ENCODE measurements around the gene MACC1. TPM values are rescaled to one million over a fixed set of nuclear protein-coding genes. Genes with fewer than 3 reads are reported as not detected.
A peak's percentile ranks its signal among the peaks of the same experiment; 100 is the strongest.

MACC1 gene
- total RNA-seq, 1 experiment from 2014 or later: 49.9 TPM

DNA sequence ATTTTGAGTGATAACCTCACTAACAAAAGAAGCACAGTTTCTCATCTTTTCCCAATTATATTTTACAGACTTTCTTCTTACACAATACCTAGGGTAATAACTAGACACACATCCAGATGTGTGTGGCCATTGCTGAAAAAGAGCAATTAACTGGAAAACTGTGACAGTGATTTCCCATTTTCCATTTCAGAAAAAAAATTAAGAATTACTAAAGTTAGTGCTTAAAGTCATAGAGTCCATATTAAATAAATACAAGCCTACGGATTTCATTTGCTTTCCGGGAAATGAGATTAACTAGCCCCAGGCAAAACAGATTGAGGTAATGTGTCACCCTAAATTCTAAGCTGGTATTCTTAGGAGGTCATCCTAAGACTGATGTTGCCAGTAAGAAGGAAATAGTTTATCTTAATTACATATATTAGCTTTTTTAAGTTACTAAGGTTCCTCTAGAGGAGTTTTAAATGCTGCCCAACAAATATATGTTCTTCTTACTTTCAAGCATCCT lies 10.2 kb upstream of the MACC1 start:
- Histone ChIP-seq H4K20me1 (ENCODE audit: insufficient read depth, low read depth, low read length) (no peaks in the 10 kb centered on the region), H3K9me3 (ENCODE audit: low read length) (no peaks in the 10 kb centered on the region), H3K79me2 (ENCODE audit: low read length) (no peaks in the 10 kb centered on the region), H3K27me3 (ENCODE audit: low read length) (no peaks in the 10 kb centered on the region), H2AFZ (ENCODE audit: low read length) (no peak overlapping the region), H3K9ac (ENCODE audit: low read length) (no peak overlapping the region), H3K36me3 (ENCODE audit: insufficient read depth, low read length) (no peaks in the 10 kb centered on the region), H3K4me3 (ENCODE audit: low read length) (no peak overlapping the region), H3K4me1 (ENCODE audit: low read length) (no peaks in the 10 kb centered on the region), H3K9me2 (replicated peaks; ENCODE audit: insufficient read depth, low read length) (no peaks in the 10 kb centered on the region), H3K4me2 (ENCODE audit: low read depth, low read length, poor library complexity, severe bottlenecking) (no peak overlapping the region), H3K27ac (ENCODE audit: low read length) (no peak overlapping the region)
- no peak for DNase-seq

DNA sequence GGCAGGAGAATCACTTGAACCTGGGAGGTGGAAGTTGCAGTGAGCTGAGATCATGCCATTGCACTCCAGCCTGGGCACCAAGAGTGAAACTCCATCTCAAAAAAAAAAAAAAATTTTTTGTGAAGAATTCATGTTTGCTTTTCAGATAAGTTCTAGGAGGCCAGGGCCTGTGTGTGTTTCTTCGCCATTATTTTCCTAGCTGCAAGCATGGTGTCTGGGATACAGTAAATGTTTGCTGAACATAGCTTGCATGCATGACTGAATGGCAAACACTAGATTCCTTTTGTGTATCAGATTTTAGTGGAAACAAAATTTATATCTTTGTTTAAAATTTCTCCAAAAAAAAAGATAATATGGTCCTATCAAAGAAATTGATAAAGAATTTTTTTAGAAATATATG lies 9.7 kb upstream of the MACC1 start:
- H3K4me3 ChIP-seq (ENCODE audit: low read length): no peak overlapping the region
- H4K20me1 ChIP-seq (ENCODE audit: insufficient read depth, low read depth, low read length): no peaks in the 10 kb centered on the region
- H2AFZ ChIP-seq (ENCODE audit: low read length): no peak overlapping the region
- no peaks in the 10 kb centered on the region for H3K9me2 ChIP-seq (replicated peaks; ENCODE audit: insufficient read depth, low read length)
- H3K79me2 ChIP-seq (ENCODE audit: low read length): no peaks in the 10 kb centered on the region
- H3K4me1 ChIP-seq (ENCODE audit: low read length): peaks cover under 1% of the 10 kb centered on the region; the same call in 1 of the 2 replicates
- no peak for DNase-seq
- no peaks in the 10 kb centered on the region for H3K36me3 ChIP-seq (ENCODE audit: insufficient read depth, low read length)
- no peak overlapping the region for H3K4me2 ChIP-seq (ENCODE audit: low read depth, low read length, poor library complexity, severe bottlenecking)
- no peak overlapping the region for H3K27ac ChIP-seq (ENCODE audit: low read length)
- H3K27me3 ChIP-seq (ENCODE audit: low read length): no peaks in the 10 kb centered on the region
- no peaks in the 10 kb centered on the region for H3K9me3 ChIP-seq (ENCODE audit: low read length)
- no peak overlapping the region for H3K9ac ChIP-seq (ENCODE audit: low read length)

DNA sequence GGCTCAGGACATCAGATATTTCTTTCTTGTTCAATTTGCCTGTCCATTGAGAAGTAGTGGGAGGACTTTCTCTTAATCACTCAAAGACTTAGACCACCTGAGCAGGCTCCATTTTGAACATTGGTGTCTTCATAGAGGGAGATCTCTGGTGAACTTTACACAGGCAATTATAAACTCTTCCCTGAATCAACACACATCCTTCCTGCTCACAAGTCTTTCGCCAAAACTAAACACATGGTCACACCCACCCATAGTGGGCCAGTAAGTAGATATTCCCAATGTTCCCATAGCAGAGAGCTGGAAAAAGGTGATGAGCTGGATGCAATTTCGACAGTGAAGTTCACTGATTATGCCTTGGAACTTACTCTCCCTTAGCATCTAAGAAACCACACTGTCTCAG lies 8.2 kb upstream of the MACC1 start:
- no peak overlapping the region for H3K27ac ChIP-seq (ENCODE audit: low read length)
- H3K9me3 ChIP-seq (ENCODE audit: low read length): no peaks in the 10 kb centered on the region
- no peaks in the 10 kb centered on the region for H3K9me2 ChIP-seq (replicated peaks; ENCODE audit: insufficient read depth, low read length)
- no peaks in the 10 kb centered on the region for H3K36me3 ChIP-seq (ENCODE audit: insufficient read depth, low read length)
- H3K4me3 ChIP-seq (ENCODE audit: low read length): no peak overlapping the region
- H3K27me3 ChIP-seq (ENCODE audit: low read length): no peaks in the 10 kb centered on the region
- no peak overlapping the region for H3K9ac ChIP-seq (ENCODE audit: low read length)
- peaks cover 15% of the 10 kb centered on the region for H3K4me1 ChIP-seq (ENCODE audit: low read length)
- H3K79me2 ChIP-seq (ENCODE audit: low read length): no peaks in the 10 kb centered on the region
- H3K4me2 ChIP-seq (ENCODE audit: low read depth, low read length, poor library complexity, severe bottlenecking): no peak overlapping the region
- H2AFZ ChIP-seq (ENCODE audit: low read length): no peak overlapping the region
- no peak for DNase-seq
- no peaks in the 10 kb centered on the region for H4K20me1 ChIP-seq (ENCODE audit: insufficient read depth, low read depth, low read length)

DNA sequence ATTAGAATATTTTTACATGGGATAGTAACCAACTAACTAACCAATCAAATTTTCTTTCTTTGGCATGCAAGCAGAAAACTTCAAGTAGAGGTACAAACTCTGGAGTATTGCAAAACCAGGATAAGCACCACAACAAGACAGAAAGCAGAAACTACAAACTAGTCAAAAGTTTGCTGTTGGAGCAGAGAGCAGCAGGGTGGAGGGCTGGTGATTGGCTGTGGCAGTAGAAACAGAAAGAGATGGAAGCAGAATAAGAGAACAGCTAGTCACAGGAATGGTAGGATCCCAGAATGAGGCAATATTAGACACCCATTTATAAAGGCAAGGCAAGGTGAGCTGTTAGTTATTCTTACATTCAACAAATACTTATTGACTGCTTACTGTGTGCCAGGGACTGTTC lies 6.8 kb upstream of the MACC1 start:
- H4K20me1 ChIP-seq (ENCODE audit: insufficient read depth, low read depth, low read length): no peaks in the 10 kb centered on the region
- H2AFZ ChIP-seq (ENCODE audit: low read length): no peak overlapping the region
- H3K4me2 ChIP-seq (ENCODE audit: low read depth, low read length, poor library complexity, severe bottlenecking): no peak overlapping the region
- no peak overlapping the region for H3K4me3 ChIP-seq (ENCODE audit: low read length)
- H3K9ac ChIP-seq (ENCODE audit: low read length): no peak overlapping the region
- H3K9me2 ChIP-seq (replicated peaks; ENCODE audit: insufficient read depth, low read length): no peaks in the 10 kb centered on the region
- H3K27ac ChIP-seq (ENCODE audit: low read length): no peak overlapping the region
- H3K9me3 ChIP-seq (ENCODE audit: low read length): no peaks in the 10 kb centered on the region
- H3K79me2 ChIP-seq (ENCODE audit: low read length): no peaks in the 10 kb centered on the region
- no peaks in the 10 kb centered on the region for H3K36me3 ChIP-seq (ENCODE audit: insufficient read depth, low read length)
- peaks cover 29% of the 10 kb centered on the region for H3K4me1 ChIP-seq (ENCODE audit: low read length)
- no peak for DNase-seq
- no peaks in the 10 kb centered on the region for H3K27me3 ChIP-seq (ENCODE audit: low read length)

DNA sequence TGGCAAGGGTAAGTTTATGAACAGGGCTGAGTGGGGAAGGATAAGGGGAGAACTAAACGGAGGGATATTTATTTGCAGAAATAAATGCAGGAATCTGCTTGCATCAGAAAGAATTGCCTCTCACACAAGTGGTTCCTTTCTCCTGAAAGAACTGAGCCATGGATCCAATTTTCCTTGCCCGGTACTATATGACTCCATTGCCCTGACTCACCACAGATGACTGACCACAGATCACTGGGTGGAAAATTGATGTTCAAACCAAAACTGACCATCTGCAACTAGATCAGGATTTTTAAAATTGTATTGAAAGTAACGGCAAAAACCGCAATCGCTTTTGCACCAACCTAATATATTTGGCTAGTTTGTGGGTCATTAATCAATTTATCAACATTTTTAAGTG lies 6.2 kb upstream of the MACC1 start:
- Histone ChIP-seq H3K4me3 (ENCODE audit: low read length) (no peak overlapping the region), H4K20me1 (ENCODE audit: insufficient read depth, low read depth, low read length) (no peaks in the 10 kb centered on the region), H3K9me3 (ENCODE audit: low read length) (no peaks in the 10 kb centered on the region), H3K9ac (ENCODE audit: low read length) (no peak overlapping the region), H3K4me2 (ENCODE audit: low read depth, low read length, poor library complexity, severe bottlenecking) (no peak overlapping the region), H3K27ac (ENCODE audit: low read length) (no peak overlapping the region), H3K27me3 (ENCODE audit: low read length) (no peaks in the 10 kb centered on the region), H3K36me3 (ENCODE audit: insufficient read depth, low read length) (no peaks in the 10 kb centered on the region), H3K79me2 (ENCODE audit: low read length) (no peaks in the 10 kb centered on the region), H3K4me1 (ENCODE audit: low read length) (peaks cover 35% of the 10 kb centered on the region), H3K9me2 (replicated peaks; ENCODE audit: insufficient read depth, low read length) (no peaks in the 10 kb centered on the region), H2AFZ (ENCODE audit: low read length) (no peak overlapping the region)
- DNase-seq: no peak

DNA sequence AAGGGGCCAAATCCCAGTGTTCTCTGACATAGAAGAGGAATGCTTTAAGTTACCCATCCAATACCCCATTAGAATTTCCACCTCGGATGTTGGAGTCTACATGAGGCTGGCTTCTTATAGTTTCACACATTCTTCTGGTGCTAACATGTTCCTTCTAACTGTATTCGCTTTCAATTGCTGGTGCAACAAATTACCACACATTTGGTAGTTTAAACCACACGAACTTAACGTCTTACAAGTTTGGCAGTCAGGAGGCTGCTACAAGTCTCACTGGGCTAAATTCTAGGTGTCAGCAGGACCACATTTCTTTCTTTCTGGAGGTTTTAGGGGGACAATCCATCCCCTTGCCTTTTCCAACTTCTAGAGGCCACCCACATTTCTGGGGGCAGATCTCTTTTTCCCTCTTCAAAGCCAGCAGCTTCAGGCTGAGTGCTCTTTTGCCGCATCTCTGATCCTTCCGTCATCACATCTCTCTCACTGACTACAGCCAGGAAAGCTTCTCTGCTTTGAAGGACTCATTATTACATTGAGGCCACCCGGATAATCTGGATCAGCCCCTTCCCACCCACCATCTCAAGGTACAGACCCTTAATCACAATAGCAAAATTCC lies 5.1 kb upstream of the MACC1 start:
- no peak overlapping the region for H3K9ac ChIP-seq (ENCODE audit: low read length)
- peaks cover 45% of the 10 kb centered on the region for H3K4me1 ChIP-seq (ENCODE audit: low read length)
- H3K27me3 ChIP-seq (ENCODE audit: low read length): no peaks in the 10 kb centered on the region
- H3K27ac ChIP-seq (ENCODE audit: low read length): no peak overlapping the region
- H3K4me3 ChIP-seq (ENCODE audit: low read length): no peak overlapping the region
- no peaks in the 10 kb centered on the region for H3K36me3 ChIP-seq (ENCODE audit: insufficient read depth, low read length)
- no peak overlapping the region for H3K4me2 ChIP-seq (ENCODE audit: low read depth, low read length, poor library complexity, severe bottlenecking)
- no peak for DNase-seq
- no peak overlapping the region for H2AFZ ChIP-seq (ENCODE audit: low read length)
- no peaks in the 10 kb centered on the region for H4K20me1 ChIP-seq (ENCODE audit: insufficient read depth, low read depth, low read length)
- no peaks in the 10 kb centered on the region for H3K9me2 ChIP-seq (replicated peaks; ENCODE audit: insufficient read depth, low read length)
- H3K9me3 ChIP-seq (ENCODE audit: low read length): no peaks in the 10 kb centered on the region
- no peaks in the 10 kb centered on the region for H3K79me2 ChIP-seq (ENCODE audit: low read length)

DNA sequence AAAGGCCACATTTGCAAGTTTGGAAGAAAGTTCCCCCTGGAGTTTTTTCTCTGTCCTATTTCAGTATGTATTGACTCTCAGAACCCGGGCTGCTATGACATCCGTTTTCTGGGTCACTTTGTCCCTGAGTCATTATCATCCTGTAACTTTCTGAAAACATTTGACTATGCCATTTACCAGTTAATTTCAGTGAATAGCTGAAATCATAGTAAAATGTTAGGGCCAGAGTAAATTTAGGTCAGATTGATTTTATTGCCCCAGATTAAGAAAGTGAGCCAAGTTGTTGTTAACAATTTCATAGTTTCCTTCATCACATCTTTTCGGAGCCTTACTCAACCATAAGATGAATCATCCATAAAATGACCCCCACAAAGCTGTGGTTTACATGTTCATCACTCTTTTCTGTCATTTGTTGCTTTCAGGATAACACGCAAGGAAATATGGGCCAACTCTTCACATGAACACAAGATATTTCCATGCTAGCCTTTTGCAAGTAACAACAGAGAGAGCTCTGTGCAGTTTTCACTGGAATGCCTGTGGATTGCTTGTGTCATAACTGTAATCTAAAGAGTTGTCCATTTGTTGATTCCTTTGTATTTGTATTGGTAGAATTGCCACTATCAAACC lies 3.9 kb upstream of the MACC1 start:
- H3K9me3 ChIP-seq (ENCODE audit: low read length): no peaks in the 10 kb centered on the region
- H3K4me2 ChIP-seq (ENCODE audit: low read depth, low read length, poor library complexity, severe bottlenecking): peak overlapping the region; percentile 83
- H3K79me2 ChIP-seq (ENCODE audit: low read length): peaks cover 11% of the 10 kb centered on the region
- H3K9me2 ChIP-seq (replicated peaks; ENCODE audit: insufficient read depth, low read length): no peaks in the 10 kb centered on the region
- peak; percentile 60 for DNase-seq
- peaks cover 56% of the 10 kb centered on the region for H3K4me1 ChIP-seq (ENCODE audit: low read length)
- H2AFZ ChIP-seq (ENCODE audit: low read length): peak overlapping the region; percentile 27; the same call in 1 of the 2 replicates
- H4K20me1 ChIP-seq (ENCODE audit: insufficient read depth, low read depth, low read length): no peaks in the 10 kb centered on the region
- H3K27ac ChIP-seq (ENCODE audit: low read length): peak overlapping the region; percentile 98
- H3K9ac ChIP-seq (ENCODE audit: low read length): peak overlapping the region; percentile 73
- peak overlapping the region; percentile 58 for H3K4me3 ChIP-seq (ENCODE audit: low read length)
- H3K36me3 ChIP-seq (ENCODE audit: insufficient read depth, low read length): no peaks in the 10 kb centered on the region
- no peaks in the 10 kb centered on the region for H3K27me3 ChIP-seq (ENCODE audit: low read length)

DNA sequence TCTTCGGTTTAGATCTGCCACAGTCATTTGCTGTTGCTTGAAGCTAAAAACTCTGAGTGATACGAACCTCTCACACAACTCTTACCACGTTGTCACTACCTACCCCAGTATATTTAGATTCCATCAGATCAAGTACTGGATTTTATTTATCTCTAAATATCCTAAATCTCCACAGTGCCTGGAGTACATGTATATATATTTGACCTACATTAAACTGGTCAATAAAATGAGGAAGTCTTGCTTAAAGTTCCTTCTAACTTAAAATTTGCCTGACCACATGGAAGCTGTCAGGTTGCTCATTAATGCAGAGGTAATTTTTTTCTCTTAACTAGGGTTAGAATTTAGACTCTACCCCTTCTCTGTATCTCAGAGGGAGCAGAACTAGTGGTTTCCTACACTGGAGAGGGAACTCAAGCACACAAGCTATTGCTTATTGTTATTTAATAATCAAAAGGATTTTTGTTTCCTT lies 3.1 kb upstream of the MACC1 start:
- peak overlapping the region; percentile 73 for H3K9ac ChIP-seq (ENCODE audit: low read length)
- no peaks in the 10 kb centered on the region for H4K20me1 ChIP-seq (ENCODE audit: insufficient read depth, low read depth, low read length)
- H3K36me3 ChIP-seq (ENCODE audit: insufficient read depth, low read length): no peaks in the 10 kb centered on the region
- H3K9me3 ChIP-seq (ENCODE audit: low read length): no peaks in the 10 kb centered on the region
- H2AFZ ChIP-seq (ENCODE audit: low read length): peak overlapping the region; percentile 42; the same call in 1 of the 2 replicates
- peak; percentile 81 for DNase-seq
- H3K4me1 ChIP-seq (ENCODE audit: low read length): peaks cover 63% of the 10 kb centered on the region
- H3K27me3 ChIP-seq (ENCODE audit: low read length): no peaks in the 10 kb centered on the region
- H3K4me3 ChIP-seq (ENCODE audit: low read length): peak overlapping the region; percentile 58
- no peaks in the 10 kb centered on the region for H3K9me2 ChIP-seq (replicated peaks; ENCODE audit: insufficient read depth, low read length)
- H3K4me2 ChIP-seq (ENCODE audit: low read depth, low read length, poor library complexity, severe bottlenecking): peak overlapping the region; percentile 83
- H3K27ac ChIP-seq (ENCODE audit: low read length): peak overlapping the region; percentile 98
- peaks cover 18% of the 10 kb centered on the region for H3K79me2 ChIP-seq (ENCODE audit: low read length)
